Measurements from ENCODE around the gene CDH15. TPM values are rescaled to one million over a fixed set of nuclear protein-coding genes. Genes with fewer than 3 reads are reported as not detected.

The CDH15 gene
- total RNA-seq, 1 donor from 2014 or later, result 0.18 TPM

DNA sequence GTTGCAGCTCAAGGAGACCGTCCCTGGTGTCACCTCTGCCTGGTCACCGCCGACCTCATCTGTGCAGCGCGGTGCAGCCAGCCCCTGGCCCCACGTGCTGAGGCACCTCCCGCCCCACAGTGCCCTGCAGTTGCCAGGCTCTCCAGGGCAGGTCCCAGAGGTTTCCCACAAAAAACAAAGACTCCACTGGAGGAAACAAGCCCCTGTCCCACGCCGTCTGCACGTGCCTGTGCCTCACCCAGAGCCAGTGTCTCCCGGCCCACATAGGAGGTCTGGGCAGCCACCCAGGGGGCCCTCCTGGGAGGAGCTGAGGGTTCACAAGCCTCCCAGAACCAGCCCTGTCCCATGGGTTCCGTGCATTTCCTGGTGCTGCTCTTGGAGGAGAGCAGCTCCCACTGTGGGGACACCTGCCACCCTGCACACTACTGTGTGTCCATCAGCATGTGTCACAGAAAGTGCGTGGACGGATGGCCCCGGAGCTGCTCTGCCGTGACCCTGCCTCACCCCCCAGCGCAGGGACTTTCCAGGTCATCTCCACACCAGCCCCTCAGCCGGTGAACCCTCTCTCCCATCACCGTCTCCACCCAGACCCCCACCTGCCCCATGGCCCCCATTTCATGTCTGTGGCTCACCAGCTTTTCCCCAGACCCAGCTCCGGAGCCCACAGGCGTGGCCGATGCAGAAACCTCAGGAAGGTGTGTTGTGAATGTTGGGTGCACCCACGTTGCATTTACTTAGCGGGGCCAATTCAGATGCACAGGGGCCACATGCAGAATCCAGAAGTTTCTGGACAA lies 17.0 kb upstream of the CDH15 start:
- H3K4me3 Mint-ChIP-seq (ENCODE audit: unreplicated experiment), result no peak overlapping the region
- TF ChIP-seq, protein P1, sequence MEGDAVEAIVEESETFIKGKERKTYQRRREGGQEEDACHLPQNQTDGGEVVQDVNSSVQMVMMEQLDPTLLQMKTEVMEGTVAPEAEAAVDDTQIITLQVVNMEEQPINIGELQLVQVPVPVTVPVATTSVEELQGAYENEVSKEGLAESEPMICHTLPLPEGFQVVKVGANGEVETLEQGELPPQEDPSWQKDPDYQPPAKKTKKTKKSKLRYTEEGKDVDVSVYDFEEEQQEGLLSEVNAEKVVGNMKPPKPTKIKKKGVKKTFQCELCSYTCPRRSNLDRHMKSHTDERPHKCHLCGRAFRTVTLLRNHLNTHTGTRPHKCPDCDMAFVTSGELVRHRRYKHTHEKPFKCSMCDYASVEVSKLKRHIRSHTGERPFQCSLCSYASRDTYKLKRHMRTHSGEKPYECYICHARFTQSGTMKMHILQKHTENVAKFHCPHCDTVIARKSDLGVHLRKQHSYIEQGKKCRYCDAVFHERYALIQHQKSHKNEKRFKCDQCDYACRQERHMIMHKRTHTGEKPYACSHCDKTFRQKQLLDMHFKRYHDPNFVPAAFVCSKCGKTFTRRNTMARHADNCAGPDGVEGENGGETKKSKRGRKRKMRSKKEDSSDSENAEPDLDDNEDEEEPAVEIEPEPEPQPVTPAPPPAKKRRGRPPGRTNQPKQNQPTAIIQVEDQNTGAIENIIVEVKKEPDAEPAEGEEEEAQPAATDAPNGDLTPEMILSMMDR (IDR thresholded peaks at IDR 0.05; ENCODE audit: insufficient read depth, low read depth, low read length), result no peak
- TF ChIP-seq EZH2 (IDR thresholded peaks at IDR 0.05; ENCODE audit: insufficient read depth, low read length), result no peak
- H3K27me3 ChIP-seq (ENCODE audit: insufficient read depth, low read length), result no peaks in the 10 kb centered on the region
- peaks cover 2% of the 10 kb centered on the region for H3K9me3 Mint-ChIP-seq (ENCODE audit: unreplicated experiment)
- no peak overlapping the region for H2AFZ ChIP-seq (ENCODE audit: low read depth, low read length)
- peak overlapping the region; percentile 62 for H3K27ac Mint-ChIP-seq (ENCODE audit: unreplicated experiment)
- peaks cover 9% of the 10 kb centered on the region for H3K9me3 ChIP-seq (ENCODE audit: insufficient read depth, low read depth, low read length)
- no peaks in the 10 kb centered on the region for H3K4me1 ChIP-seq (ENCODE audit: insufficient read depth, low read length)
- H4K20me1 ChIP-seq (ENCODE audit: insufficient read depth, low read length), result no peaks in the 10 kb centered on the region
- DNase-seq (ENCODE audit: low read depth) (no peak), FAIRE-seq (no peak)
- H3K36me3 ChIP-seq (ENCODE audit: insufficient read depth, low read length), result peaks cover 3% of the 10 kb centered on the region
- H3K27ac ChIP-seq (ENCODE audit: low read depth, low read length), result no peak overlapping the region
- no peaks in the 10 kb centered on the region for H3K27me3 Mint-ChIP-seq (ENCODE audit: low read depth, unreplicated experiment)
- no peak overlapping the region for H3K9ac ChIP-seq (ENCODE audit: low read length)
- no peaks in the 10 kb centered on the region for H3K79me2 ChIP-seq (ENCODE audit: insufficient read depth, low read length)
- peaks cover 13% of the 10 kb centered on the region for H3K4me1 Mint-ChIP-seq (ENCODE audit: low read depth, unreplicated experiment)
- peaks cover 7% of the 10 kb centered on the region for H3K36me3 Mint-ChIP-seq (ENCODE audit: low read depth, unreplicated experiment)
- H3K4me3 ChIP-seq (ENCODE audit: insufficient read depth, low read depth, low read length), result no peak overlapping the region
- no peak overlapping the region for H3K4me2 ChIP-seq (ENCODE audit: low read length)

DNA sequence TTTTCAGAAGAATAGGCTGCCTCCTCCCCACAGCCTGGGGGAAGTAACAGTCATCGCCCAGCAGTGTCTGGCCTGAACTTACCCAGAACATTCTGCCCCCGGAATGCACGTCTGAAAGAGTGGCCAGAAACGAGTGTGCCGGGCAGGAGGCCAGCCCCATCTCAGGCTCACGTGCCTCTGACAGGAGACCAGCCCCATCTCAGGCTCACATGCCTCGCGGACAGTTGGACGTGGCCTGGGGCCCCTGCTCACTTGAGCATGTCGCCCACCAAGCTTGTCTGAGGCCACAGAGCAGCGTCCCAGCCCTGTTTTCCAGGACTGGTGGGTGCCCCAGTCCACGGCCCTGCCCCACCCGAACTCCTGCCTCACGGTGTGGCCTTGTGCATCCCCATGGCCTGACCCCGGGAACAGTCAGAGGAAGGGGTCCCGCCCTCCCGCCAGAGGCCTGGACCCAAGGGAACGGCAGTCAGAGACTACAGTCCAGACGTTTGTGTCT lies 16.3 kb upstream of the CDH15 start:
- Histone ChIP-seq H3K27ac (ENCODE audit: low read depth, low read length) (no peak overlapping the region), H3K4me3 (ENCODE audit: insufficient read depth, low read depth, low read length) (no peak overlapping the region), H3K79me2 (ENCODE audit: insufficient read depth, low read length) (no peaks in the 10 kb centered on the region), H3K27me3 (ENCODE audit: insufficient read depth, low read length) (no peaks in the 10 kb centered on the region), H4K20me1 (ENCODE audit: insufficient read depth, low read length) (no peaks in the 10 kb centered on the region), H3K9me3 (ENCODE audit: insufficient read depth, low read depth, low read length) (peaks cover 9% of the 10 kb centered on the region), H3K4me1 (ENCODE audit: insufficient read depth, low read length) (no peaks in the 10 kb centered on the region), H3K36me3 (ENCODE audit: insufficient read depth, low read length) (no peaks in the 10 kb centered on the region), H3K9ac (ENCODE audit: low read length) (no peak overlapping the region), H3K4me2 (ENCODE audit: low read length) (no peak overlapping the region), H2AFZ (ENCODE audit: low read depth, low read length) (no peak overlapping the region)
- Mint-ChIP-seq H3K27ac (ENCODE audit: unreplicated experiment) (peak overlapping the region; percentile 62), H3K4me1 (ENCODE audit: low read depth, unreplicated experiment) (peaks cover 13% of the 10 kb centered on the region), H3K4me3 (ENCODE audit: unreplicated experiment) (no peak overlapping the region), H3K36me3 (ENCODE audit: low read depth, unreplicated experiment) (peaks cover 2% of the 10 kb centered on the region), H3K27me3 (ENCODE audit: low read depth, unreplicated experiment) (peaks cover 2% of the 10 kb centered on the region), H3K9me3 (ENCODE audit: unreplicated experiment) (no peaks in the 10 kb centered on the region)
- FAIRE-seq (no peak), DNase-seq (ENCODE audit: low read depth) (peak; percentile 47)
- TF ChIP-seq, protein P1 (IDR thresholded peaks at IDR 0.05; ENCODE audit: insufficient read depth, low read depth, low read length), result no peak
- TF ChIP-seq EZH2 (IDR thresholded peaks at IDR 0.05; ENCODE audit: insufficient read depth, low read length), result no peak

All from astrocyte (in vitro differentiated cells and primary cell).